ENCODE measurements around the gene NF2.

NF2 gene

DNA sequence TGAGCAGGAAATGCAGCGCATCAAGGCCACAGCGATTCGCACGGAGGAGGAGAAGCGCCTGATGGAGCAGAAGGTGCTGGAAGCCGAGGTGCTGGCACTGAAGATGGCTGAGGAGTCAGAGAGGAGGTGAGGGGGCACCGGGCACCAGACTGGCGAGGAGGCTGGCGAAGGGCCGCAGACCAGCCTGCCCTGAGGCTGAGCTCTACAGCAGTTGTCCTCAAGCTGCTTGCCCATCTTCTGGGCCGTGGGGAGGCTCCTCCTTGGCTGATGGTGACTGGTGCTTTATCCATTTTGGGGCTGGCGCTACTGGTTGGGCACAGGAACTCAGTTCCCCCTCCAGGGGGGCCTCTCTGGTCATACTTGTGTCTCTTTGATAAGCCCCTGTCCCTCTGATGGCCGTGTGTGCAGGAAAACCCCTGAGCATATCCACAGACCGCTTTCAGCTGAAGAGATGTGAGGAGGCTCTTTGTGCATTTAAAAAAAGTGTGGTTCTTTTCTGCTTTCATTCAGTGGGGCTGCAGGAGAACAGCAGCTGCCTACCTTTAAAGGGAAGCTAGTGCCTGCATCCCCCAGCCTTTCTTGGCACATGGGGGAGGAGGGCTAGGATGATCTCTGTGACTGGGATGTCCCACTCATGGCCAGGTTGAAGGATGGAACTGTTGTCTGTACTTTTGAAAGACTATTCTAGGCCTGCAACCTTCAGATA, 70.1 kb downstream of the NF2 start:
- FAIRE-seq, result no peak

DNA sequence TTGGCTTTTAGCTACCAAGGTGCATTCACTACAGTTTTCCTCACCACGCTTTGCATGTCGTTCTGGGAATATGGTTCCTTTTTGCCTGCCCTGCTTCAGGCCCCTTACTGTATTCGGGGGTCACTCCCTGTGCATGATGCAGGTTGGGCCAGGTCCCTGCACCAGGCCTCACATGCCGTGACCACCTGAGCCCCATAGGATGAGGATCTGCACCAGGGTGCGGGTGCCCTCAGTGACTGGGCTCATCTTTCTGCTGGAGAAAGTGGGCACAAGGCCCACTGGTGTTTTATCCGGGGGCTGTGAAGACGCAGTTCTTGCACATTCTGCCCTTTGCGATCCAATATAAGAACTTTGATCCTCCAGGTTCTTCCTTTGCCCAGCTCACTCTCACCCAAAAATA, 70.7 kb downstream of the NF2 start:
- no peak for FAIRE-seq

DNA sequence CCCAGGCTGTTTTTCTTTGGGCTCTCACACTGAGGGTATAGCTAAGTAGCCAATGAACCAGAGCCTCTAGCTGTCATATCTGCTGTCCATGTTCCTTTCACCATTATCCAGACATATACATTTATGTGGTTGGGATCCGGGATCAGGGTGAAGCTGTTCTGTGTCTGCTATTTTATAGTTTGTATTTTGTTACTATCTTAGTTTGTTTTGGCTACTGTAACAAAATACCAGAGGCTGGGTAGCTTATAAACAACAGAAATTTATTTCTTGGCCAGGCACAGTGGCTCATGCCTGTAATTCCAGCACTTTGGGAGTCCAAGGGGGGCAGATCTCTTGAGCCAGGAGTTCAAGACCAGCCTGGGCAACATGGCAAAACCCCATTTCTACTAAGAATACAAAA, 75.9 kb downstream of the NF2 start:
- no peak for FAIRE-seq

DNA sequence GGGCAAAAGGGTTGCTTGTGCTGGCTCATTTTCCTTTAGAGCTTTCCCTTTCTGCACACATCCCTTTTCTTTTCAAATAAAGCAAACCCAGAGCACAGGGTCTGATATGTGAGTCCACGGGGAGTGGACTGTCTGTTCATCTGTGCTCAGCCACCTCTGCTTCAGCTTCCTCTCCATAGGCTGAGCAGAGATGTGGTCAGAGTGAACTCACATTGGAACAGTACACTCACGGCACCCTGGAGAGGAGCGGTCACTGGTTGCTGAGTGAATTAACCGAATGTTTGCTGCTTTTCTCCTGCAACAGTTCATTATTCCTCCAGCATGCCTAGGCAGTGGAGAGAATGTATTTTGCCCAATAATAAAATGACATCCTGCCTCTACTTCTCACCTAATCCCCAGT, 80.1 kb downstream of the NF2 start:
- no peak for FAIRE-seq

DNA sequence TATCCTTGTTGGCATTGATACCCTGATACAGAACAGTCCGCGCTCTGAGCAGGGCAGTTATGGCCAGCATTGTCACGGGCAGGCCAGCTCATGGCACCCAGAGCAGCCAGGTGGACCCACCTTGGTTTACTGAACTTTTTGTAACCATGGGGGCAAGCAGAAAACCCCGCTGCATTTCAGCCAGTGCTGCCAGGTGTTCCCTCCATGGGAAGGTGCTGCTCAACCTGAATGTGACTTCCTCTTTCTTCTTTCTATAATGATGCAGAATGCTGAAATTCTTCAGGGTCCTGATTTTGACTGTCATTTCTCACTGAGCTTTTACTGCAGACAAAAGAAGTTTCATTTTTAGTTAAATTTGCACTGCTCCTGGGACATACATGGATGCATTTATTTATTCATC, 80.8 kb downstream of the NF2 start:
- no peak for FAIRE-seq

DNA sequence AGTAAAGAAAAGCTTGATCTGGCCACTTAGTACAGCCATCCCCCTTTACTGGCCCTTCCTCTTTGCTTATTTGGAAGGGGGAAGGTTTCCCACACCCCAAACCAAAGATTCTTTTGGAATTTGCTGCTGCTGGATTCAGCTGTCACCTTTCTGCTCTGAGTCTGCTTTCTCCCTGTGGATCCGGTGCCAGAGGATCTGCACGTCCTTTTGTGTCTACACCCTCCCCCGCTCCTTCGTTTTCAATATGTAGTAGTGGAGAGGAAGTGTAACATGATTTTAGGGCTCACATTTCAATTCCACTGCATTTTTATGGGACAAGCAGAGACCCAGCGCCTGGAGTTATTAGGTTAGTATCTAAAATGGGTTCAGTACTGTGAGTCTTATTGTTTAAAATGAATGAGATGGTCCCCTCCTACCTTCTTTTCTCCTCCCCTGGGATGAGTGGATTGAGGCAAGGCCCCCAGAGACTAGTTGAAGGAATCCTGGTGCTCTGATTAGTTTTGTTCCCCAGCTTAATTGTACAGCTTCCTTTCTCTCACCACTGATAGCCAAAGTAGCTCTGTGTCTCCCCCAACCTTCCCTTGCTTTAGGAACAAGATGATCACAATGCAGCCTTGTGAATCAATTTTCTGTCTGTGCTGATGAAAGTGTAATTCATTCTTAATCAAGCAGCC, 85.9 kb downstream of the NF2 start:
- no peak for FAIRE-seq

DNA sequence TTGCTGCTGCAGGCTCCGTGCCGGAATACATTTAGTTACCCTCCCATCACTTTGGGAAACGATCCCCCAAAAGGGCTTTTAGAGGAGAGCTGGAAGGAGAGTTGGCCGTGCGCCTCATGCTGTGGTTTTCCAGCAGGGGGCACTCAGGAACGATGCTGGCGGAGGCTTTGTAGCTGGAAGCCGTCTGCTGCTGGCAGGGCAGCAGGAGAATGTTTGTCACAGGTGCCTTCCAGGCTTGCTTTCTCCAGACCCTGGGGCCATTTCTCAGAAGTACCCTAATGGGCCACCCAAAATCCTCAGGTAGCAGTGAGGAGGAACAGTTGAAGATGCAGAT, 86.4 kb downstream of the NF2 start:
- FAIRE-seq, result no peak

DNA sequence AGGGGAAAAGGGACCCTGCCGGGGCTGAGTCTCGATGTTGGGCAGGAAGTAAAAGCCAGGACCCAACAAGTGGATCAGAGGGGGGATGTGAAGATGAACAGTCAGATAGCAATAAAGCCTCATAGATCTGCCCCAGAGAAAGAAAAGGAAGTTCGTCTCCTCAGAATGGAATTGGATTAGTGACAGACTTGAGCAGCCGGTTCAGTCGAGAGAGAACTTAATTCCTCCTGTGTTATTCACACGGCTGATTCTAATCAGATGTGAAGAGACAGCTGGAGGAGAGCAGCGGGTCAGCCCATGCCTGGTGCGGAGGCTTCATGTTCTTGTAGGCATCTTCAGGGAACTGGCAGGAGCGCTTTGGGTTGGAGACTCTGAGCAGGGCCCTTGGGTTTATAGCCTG, 87.0 kb downstream of the NF2 start:
- no peak for FAIRE-seq

DNA sequence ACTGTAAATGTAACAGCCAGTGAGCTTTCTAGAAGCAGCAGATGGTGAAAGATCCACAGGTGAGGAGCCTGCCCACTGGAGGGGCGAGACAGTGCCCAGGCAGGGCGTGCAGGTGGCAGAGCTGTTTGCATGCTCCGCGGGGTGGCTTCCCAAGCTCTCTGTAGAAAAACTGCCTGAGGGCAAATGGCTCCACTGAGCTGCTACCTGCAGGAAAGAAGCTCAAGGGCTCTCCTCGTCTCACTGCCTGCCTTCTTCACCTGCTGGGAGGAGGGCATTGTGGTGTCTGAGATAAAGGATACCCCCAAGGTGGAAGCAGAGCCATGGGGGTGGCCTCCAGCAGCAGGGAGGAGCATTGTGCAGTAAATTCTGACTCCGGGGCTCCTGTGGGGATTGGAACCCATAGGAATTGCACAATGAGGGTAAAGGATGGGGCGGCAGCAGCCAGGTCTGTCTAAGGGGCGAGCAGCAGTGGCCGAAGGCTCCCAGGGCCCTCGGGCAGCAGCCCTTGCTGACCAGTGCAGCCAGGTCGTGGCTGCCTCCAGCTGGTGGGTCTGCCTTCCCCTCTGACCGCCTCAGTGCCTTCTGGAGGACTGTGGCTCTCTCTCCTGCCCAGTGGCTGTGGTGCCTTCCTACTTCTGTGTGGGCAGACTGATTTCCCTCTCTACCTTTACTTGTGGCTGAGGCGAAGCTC, 88.3 kb downstream of the NF2 start:
- FAIRE-seq, result no peak

DNA sequence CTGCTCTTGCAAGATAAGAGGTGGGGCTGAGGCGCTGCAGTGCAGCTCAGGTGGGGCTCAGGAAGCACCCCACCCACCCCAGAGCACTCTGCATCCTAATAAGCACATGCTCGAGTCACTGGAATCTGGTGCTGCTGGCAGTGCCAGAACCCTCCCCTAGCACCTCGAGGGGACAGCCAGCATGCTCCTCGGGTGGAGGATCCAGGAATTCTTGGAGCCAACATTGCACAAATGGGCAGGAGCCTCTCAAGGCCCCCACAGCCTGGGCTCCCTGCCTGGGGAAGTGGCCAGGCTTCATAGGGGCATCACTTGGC, 88.9 kb downstream of the NF2 start:
- FAIRE-seq, result no peak

DNA sequence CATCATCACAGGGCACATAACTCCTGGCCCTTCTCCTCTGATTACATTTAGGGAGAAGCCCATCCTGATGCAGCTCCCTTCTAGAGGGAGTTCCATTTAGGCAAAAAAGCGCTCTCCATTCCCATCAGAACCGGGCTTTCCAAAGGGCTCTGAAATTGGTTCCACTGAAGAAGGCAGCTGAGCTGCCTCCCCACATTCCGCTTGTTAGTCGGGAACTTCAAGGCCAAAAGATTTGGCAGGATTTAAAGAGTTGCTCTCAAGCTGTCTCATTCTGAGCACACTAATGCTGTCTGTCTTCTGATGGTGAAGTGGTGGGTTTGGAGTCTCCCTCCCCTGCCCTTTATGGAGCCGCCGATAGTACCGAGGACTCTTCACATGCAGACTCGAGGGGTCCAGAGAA, 89.7 kb downstream of the NF2 start:
- no peak for FAIRE-seq

DNA sequence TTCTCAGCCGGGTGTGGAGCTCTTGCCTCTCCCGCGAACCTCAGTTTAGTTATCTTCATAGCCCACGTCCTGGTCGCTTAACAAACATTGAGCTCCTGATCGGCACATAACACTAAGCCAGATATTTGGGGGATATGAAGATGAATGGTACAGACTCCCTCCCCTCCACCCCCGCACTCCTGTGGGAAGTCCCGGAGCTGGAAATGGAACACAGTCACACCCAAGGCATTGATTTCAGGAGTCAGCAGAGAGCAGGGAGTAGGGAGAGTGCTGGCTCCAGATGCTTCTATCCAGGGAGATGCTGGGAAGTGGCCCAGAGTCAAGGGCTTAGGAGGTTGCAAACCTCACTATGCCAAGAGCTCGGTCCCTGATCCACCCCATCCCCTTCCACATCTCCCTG, 90.2 kb downstream of the NF2 start:
- no peak for FAIRE-seq

DNA sequence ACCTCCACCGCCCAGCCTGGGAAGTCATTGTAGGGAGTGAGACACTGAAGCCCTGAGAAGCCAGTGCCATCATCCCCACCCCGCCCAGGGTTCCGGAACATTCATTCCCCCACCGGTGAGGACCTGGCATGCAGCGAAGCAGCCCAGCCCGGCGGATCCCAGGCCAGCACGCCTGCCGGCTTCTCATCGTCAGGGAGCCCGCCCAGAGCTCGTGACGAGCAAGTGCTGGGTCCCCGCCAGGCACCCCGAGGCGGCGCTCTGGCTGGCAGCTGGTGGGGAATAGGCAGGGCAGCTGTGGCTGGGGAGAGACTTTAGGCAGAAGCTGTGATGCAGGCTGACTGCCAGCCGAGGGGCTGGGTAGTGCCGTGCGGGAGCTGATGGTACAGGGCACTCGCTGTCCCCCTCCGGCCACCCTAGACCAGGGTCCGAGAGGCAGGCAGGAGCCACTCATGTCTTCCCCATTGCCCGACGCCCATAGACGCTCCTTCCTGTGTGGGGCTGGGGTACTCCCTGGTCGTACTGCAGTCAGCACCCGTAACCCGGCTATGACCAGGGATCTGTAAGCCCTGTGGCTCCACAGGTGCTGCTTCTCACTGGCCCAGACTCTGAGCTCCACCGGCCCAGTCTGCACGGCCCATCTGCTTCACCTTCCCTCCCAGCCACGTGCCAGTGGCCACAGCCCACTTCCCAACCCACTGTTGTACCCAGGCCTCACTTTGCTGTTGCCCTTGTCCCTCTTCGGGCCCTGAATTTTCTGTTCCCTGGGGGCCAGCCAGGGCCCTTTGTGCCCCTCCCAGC, 91.9 kb downstream of the NF2 start:
- FAIRE-seq, result no peak

DNA sequence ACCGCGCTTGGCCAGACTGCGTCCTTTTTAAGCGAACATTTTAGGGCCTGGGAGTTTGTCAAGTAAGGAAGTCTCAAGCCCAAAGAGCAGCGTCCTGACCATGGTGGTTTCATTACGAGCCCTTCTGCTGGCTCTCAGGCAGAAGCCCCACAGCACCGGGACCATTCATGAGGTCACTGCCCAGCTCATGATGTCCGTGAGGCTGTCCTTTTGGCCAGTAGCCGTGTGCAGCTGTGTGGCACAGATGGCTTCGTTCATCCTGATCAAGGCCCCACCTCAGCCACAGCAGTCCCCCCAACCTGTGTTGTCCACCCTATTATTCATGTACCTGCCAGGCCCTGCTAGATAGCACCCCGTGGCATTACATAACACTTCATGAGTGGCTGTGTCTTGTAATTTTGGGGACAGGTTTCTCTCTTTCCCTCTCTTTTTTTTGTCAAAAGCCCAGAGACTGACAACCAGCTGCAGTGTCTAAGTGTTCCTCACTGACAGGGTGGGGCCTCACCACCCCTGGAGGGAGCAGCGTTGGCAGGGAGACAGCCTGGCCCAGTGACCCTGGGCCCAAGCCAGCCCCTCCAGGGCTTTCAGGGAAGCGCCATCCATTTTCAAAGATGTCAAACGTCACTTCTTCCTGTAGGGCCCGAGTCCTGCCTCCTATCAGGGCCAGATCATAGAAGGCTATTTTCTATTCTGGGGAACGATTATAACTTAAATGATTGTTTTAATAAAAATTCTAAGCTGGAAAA, 94.6 kb downstream of the NF2 start:
- no peak for FAIRE-seq

DNA sequence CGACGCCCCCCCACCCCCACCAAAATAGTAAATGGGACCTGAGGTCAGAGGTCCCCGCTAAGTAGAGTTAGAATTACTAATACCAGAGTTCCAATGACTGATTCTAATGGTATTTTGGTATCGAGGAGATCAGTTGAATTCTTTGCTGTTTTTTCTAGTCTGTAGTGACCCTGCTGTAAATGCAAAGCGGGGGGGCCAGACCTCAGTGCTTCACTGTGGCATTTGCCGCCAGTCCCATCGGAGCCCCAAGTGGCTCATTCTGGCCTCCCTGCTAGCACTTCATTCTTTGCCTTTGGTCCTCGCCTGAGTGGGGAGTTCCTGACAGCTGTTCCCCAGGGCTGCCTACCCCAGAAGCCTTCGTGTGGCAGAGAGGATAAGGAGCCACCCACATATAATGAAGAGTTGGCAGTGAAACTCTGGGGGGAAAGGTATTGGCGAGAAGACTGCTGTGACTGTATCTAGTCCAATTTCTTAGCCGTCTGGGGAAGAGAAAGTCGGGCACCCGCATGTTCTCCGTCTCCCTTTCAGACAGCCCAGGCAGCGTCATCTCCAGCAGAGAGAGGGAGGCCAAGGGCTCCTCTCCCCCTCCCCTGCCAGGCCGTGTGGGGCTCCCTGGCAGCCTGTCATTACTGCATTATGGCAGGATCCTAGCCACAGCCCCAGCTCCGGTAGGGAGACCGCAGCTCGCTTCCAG, 96.9 kb downstream of the NF2 start:
- FAIRE-seq, result no peak

DNA sequence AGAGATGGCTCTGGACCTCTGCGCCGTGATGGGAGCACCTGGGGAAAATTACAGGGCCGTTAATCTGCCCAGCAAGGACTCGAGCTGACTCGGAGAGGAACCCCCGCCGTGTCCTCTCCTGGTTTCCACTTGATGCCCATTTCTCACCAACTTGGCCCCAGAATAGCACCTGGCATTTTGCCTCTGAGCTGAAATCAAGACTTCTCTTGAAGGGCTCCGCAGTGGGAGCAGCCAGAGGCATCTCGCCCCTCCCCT, 97.4 kb downstream of the NF2 start:
- no peak for FAIRE-seq

DNA sequence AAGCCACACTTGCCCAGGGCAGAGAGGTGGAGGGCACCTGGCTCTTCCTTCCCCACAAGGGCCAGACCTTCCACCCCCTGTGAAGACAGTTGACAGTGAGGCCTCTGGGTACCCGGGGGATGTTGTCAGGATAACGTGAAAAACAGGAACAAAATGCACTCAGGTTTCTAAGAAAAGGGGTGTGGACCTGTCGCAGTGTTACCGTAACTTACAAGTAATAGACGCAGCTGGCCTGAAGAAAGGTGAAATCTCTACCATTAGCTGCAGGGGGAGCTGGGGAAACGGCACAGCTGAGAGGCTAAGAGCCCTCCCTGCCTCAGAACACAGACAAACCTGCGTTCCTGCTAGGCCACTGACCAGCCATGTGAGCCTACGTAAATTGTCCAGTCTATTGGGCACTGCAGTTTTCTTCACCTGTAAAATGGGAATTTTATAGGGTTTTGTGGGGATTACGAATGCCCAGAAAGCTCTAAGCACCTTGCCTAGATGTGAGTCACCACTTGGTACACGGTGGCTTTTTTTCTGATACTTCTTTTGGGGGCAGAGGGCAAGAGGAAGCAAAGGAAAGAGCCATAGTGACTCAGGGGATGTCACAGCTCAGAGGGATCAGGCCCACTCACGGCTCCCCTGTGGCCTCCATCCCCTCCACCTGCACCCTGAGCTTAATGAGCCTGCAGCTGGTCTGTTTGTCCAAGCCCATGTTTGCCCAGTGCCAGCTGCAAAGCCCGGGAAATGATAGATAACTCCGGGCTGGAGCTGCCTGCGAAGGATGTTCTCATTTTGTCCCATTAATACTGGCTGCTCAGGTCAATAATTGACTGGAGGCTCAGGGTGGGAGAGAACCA, 97.9 kb downstream of the NF2 start:
- FAIRE-seq, result no peak

DNA sequence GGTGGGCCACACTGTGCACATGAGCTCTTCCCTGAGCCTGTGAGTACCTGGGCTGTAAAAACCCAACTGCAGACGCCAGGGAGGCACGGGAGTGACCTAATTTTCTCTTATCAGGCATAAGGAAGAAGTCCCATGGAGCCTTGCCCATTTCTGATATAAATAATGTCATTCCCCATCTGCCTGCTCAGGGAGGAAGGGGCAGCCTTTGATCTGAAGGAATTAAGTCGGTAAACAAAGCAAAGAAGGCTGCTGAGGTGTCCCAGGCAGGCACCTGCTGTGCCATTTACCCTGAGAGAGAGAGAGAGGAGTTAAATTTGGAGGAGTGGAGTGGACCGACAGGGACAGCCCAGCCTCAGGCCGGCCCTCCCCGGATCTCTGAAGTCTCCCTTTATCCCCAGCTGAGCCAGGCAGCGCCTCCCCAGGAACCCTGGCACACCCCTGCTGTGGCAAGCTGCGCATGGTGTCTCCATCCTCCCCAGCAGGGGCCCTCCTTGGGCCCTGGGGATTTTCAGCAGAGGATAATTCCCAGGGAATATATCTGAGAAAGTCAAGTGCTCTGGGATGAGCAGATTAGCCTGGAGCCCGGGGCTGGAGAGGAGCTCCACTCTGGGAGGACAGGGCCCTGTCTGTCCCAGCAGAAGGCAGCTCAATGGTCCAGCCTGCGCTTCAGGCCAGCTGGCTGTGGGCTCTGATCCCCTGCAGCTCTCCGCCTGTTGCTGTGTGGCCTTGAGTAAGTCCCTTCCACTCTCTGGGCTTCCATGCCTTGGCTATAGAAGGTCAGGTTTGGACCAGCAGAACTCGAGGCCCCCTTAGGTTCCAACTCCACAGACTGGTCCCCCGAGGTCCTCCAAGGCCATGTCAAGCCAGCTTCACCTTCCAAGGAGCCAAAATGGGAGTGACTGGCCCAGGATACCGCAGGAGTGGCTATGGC, 98.8 kb downstream of the NF2 start:
- no peak for FAIRE-seq

DNA sequence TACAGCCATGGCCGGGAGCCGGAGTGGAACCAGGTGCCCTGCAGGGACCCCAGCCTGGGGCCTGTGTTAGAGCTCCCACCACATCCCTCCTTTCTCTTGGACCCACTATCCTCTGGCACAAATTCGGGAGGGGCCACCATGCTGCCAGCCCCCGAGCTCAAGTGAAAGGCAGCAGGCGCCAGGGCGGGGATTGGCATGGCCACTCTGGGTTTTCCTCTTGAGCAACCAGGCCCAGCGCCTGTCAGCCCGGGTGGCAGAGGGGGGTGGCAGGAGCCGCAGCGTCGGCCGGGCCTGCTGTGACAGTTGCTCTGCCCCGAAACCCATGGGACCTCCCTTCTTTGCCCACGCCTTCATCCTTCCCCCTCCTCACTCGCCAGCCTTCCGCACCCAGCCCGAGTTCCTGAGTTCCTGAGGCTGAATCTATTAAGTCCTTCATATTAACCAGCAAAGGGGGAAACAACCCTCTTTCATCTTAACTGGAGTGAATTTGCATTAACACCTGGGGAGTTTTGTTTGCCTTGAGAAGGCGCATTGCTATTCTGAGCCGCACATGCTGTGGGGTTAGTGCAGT, 99.6 kb downstream of the NF2 start:
- FAIRE-seq, result no peak

DNA sequence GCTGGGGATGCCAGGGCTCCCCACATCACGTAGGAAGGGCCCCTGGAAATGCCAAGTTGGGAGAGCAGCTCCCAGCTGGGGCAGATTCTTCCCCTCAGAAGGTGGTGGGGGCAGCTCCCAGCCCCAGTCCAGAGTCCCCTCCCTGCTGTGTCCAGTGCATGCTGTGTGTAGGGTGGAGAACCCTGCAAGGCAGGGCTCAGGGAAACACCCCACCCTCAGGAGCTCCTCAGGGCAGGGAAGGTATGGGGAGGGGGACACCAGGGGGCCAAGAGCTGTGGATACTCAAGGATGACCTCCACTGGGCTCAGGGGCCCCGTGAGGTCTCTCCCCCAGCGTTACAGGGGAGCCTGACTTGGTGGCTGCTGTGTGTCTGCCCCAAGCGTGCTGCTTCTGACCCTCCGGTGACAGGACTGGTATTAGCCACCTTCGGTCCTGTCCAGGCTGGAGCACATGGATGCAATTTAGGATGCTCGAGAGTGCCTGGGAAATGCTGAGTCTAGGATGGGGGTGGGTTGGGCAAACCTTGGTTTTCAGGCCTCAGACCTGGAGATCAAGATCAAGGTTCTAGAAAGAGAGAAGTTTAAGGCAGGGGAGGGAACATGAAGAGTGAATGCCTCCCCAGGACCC, 100.2 kb downstream of the NF2 start:
- no peak for FAIRE-seq
